Esophagus squamous epithelium (tissue), 4 donors: ENCODE measurements around the gene FOXJ3.

Experiments
- POLR2A ChIP-seq, 4 donors: fragments of 450-650 bp; IDR thresholded peaks; one replicate each; pipeline ENCODE4 v1.6.1; 2017; ENCODE audit warnings: antibody characterized with exemption in 4 of 4, mild to moderate bottlenecking in 4 of 4, moderate library complexity in 3 of 4
- TF ChIP-seq, protein P1 (sequence below), 6 experiments: fragments of 450-650 bp in 4 of 6; fragments of 200-600 bp in 2 of 6; sonication (generic) in 2 of 6; IDR thresholded peaks; one replicate each; pipeline ENCODE4 v1.5.1; 2016 to 2019; ENCODE audit warnings: antibody characterized with exemption in 6 of 6, mild to moderate bottlenecking in 4 of 6, moderate library complexity in 4 of 6

DNA sequence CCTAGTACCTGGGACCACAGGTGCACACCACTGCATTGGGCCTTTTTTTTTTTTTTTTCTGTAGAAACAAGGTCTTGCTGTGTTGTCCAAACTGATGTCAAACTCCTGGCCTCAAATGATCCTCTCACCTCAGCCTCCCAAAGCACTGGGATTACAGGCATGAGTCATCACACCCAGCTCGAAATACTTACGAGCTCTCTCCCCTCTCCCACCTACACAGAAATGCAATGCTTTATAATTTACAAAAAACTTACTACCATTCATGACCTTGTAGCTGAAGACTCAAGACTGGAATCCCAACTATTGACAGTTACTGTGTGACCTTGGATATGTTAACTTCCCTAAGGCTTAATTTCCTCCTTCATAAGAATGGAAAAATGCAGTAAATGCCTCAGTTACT lies 18.7 kb downstream of the FOXJ3 start:
- TF ChIP-seq, protein P1, sequence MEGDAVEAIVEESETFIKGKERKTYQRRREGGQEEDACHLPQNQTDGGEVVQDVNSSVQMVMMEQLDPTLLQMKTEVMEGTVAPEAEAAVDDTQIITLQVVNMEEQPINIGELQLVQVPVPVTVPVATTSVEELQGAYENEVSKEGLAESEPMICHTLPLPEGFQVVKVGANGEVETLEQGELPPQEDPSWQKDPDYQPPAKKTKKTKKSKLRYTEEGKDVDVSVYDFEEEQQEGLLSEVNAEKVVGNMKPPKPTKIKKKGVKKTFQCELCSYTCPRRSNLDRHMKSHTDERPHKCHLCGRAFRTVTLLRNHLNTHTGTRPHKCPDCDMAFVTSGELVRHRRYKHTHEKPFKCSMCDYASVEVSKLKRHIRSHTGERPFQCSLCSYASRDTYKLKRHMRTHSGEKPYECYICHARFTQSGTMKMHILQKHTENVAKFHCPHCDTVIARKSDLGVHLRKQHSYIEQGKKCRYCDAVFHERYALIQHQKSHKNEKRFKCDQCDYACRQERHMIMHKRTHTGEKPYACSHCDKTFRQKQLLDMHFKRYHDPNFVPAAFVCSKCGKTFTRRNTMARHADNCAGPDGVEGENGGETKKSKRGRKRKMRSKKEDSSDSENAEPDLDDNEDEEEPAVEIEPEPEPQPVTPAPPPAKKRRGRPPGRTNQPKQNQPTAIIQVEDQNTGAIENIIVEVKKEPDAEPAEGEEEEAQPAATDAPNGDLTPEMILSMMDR (IDR thresholded peaks at IDR 0.05): no peak
- TF ChIP-seq POLR2A (IDR thresholded peaks at IDR 0.05): no peak
